ENCODE measurements around the gene ZNF423.

The ZNF423 gene

DNA sequence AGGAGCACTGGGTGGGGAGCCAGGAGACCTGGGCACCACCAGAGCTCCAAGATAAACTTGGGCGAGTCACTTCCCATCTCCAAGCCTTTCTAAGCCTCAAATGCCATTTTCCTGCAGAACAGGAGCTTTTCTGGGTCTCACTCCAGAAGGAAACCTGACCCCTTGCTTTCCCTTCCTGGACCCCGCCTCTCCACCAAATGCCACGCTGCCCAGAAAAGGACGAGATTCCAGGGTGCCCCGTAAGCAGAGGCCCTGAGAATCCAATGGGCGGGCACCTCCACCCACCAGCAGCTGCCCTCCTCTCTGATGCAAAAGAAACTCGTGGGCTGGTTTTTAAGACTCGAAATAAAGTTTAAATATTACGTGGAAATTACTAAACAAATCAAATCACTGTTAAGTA lies 31.3 kb downstream of the ZNF423 start:
- H3K4me3 ChIP-seq (ENCODE audit: low read depth, low read length), result no peak overlapping the region
- TF ChIP-seq, protein P1, sequence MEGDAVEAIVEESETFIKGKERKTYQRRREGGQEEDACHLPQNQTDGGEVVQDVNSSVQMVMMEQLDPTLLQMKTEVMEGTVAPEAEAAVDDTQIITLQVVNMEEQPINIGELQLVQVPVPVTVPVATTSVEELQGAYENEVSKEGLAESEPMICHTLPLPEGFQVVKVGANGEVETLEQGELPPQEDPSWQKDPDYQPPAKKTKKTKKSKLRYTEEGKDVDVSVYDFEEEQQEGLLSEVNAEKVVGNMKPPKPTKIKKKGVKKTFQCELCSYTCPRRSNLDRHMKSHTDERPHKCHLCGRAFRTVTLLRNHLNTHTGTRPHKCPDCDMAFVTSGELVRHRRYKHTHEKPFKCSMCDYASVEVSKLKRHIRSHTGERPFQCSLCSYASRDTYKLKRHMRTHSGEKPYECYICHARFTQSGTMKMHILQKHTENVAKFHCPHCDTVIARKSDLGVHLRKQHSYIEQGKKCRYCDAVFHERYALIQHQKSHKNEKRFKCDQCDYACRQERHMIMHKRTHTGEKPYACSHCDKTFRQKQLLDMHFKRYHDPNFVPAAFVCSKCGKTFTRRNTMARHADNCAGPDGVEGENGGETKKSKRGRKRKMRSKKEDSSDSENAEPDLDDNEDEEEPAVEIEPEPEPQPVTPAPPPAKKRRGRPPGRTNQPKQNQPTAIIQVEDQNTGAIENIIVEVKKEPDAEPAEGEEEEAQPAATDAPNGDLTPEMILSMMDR (IDR thresholded peaks at IDR 0.05; ENCODE audit: borderline replicate concordance, insufficient read depth, low read depth, low read length), result no peak

DNA sequence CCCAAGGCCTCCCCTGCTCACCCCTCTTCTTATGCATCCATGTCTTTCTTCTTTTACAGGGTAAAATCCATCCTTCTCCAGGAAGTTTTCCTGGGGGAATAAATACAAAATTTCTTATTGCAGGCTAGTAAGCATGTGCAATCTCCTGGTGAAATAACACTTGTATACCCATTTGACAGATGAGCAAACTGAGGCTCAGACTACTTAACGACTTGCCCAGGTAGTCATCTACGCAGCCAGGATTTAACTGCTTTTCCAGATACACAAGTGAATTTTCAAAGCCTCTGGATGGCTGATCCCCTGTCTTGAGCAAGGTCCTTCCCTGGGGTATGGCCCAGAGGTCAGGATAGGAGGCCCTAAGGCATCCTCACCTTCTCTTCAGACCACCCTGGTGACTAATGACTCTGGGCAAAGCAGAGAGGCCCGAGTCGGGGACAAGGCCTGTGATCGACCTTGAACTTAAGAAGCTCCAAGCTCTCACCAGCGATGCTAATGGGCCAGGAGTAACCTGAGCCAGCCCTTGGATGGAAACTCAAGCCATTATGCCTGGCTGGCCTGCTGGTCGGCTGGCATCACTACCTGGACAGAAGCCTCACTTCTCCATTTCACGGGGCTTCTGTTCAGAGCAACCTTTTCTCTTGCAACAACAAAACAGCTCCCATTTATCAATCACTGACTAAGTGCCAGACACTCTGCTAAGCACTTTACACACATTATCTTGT lies 33.1 kb downstream of the ZNF423 start:
- TF ChIP-seq, protein P1 (IDR thresholded peaks at IDR 0.05; ENCODE audit: borderline replicate concordance, insufficient read depth, low read depth, low read length), result no peak
- no peak overlapping the region for H3K4me3 ChIP-seq (ENCODE audit: low read depth, low read length)

DNA sequence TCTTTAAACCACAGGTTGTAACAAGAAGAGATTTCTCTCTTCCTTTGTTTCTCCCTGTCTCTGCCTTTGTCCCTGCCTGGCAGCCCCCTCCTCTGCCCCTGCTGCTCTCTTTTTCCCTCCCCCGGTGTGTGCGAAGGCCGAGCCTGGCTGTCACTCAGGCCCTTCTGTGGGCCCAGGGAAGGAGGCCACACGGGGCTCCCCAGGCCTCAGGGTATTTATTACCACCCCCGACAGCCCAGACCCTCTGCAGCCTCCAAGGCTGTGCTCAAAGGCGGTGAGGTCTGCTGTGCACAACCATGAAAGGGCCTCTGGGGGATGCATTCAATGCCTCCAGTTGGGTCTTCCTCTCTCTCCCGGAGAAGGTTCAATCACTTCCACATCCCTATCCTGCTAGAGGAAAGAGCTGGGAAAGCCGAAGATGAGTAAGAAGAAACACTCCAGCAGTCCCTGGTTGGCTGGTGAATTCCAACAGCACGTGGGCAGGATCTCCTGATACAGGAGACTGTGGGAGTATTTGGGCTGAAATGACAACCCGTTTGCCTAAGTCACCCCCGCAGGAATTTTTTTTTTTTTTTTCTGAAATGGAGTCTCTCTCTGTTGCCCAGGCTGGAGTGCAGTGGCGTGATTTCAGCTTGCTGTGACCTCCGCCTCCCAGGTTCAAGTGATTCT lies 34.2 kb downstream of the ZNF423 start:
- no peak overlapping the region for H3K4me3 ChIP-seq (ENCODE audit: low read depth, low read length)
- TF ChIP-seq, protein P1 (IDR thresholded peaks at IDR 0.05; ENCODE audit: borderline replicate concordance, insufficient read depth, low read depth, low read length), result no peak

DNA sequence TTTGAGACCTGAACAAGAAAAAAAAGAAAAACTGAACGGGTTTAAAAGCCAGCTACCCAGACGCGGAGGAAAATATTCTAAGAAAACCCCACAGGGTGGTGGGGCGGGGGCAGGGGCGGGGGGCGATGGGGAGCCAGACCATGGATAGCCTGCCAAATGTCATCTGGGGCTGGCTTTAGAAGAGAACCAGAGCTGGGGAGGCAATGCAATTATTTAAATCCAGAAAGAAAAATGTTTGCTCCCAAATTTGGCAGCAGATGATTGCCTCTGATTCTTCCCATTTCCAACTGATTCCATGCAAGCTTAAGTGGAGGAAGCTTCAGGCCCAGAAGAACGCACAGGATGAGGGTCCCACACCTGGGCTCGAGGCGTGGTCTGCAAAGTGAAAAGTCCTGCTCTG lies 34.8 kb downstream of the ZNF423 start:
- TF ChIP-seq, protein P1 (IDR thresholded peaks at IDR 0.05; ENCODE audit: borderline replicate concordance, insufficient read depth, low read depth, low read length), result no peak
- no peak overlapping the region for H3K4me3 ChIP-seq (ENCODE audit: low read depth, low read length)

DNA sequence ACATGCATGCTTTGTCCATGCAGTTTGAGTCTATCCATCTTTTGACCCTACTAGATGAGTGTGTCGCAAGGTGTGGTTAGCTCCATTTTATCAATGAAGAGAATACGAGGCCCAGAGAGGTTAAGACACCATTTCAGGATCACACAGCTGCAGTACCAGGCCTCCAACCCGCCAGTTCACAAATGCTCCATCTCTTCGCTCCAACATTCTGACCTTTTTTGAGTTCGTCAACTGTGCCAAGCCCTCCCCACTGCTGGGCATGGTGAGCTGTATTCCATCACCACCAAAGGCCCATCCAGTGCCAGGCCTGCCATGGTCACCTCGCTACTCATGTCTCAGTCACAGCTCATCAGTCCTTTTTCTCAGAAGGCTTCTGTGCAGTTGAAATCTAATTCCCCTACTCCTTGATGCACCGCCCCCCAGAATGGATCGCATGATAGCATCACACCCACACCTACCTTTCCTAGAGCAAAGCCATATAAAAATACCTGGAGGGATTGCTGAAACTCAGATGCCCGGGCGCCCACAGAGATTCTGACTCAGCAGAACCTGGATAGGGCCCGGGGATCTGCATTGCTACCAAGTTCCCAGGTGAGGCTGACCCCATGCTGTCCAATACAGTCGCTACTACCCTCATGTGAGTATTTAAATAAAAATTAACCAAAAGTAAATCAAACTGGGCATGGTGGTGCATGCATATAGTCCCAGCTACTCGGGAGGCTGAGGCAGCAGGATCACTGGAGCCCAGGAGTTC lies 38.0 kb downstream of the ZNF423 start:
- TF ChIP-seq, protein P1 (IDR thresholded peaks at IDR 0.05; ENCODE audit: borderline replicate concordance, insufficient read depth, low read depth, low read length), result no peak
- H3K4me3 ChIP-seq (ENCODE audit: low read depth, low read length), result no peak overlapping the region

DNA sequence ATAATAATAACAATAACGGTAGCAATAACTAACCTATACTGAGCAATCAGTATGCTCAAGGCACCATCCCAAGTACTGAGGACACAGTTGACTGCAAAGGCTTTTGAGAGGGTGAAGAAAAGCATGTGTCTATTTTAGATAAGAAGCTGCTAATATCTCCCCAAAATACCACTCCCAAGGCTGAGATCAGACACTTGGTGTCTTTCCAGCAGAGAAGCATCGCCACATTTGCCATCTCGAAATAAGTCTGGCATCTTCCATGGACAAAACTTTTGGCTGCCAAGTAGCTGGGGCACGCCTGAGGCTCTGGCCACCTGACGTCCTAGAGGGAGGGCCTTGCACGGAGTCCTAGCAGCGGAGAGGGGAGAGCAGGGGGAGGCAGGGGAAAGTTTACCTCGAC lies 39.0 kb downstream of the ZNF423 start:
- no peak overlapping the region for H3K4me3 ChIP-seq (ENCODE audit: low read depth, low read length)
- TF ChIP-seq, protein P1 (IDR thresholded peaks at IDR 0.05; ENCODE audit: borderline replicate concordance, insufficient read depth, low read depth, low read length), result no peak

All from GM12875 (cell line).